SK-N-SH (cell line): ENCODE results near the gene SLC12A5.

Experiments
- CHD2 ChIP-seq: fragments of 150-350 bp; IDR thresholded peaks from 2 replicates; pipeline ENCODE4 v1.6.1; 2018; ENCODE audit warnings: low read length; ENCODE audit not compliant: partially characterized antibody
- EP300 ChIP-seq, 2 experiments: IDR thresholded peaks; 2 replicates each; pipeline versions ENCODE4 v1.4.0 to v1.6.1; 2012; ENCODE audit warnings: borderline replicate concordance in 1 of 2, low read depth in 1 of 2, low read length in 1 of 2
- EZH2phosphoT487 ChIP-seq: fragments of 200-600 bp; sonication (generic); IDR thresholded peaks from 2 replicates; pipeline ENCODE4 v1.6.1; 2017; ENCODE audit warnings: low read depth, mixed run types, mild to moderate bottlenecking, antibody characterized with exemption, moderate library complexity, borderline replicate concordance
- FOXJ3 ChIP-seq: sonication (generic); formaldehyde crosslinking; IDR thresholded peaks from 2 replicates; pipeline ENCODE4 v1.5.1; 2020; ENCODE audit warnings: mild to moderate bottlenecking, missing genetic modification reagents
- JUND ChIP-seq: IDR thresholded peaks from 2 replicates; pipeline ENCODE4 v1.4.0; 2012
- POLR2AphosphoS5 ChIP-seq: IDR thresholded peaks from 2 replicates; pipeline ENCODE4 v1.6.1; 2012; ENCODE audit warnings: low read depth, low read length
- SIN3A ChIP-seq: IDR thresholded peaks from 2 replicates; pipeline ENCODE4 v1.6.1; 2012; ENCODE audit warnings: low read depth, mild to moderate bottlenecking, low read length, moderate library complexity, borderline replicate concordance
- TEAD4 ChIP-seq: IDR thresholded peaks from 2 replicates; pipeline ENCODE4 v1.4.0; 2012; ENCODE audit warnings: mild to moderate bottlenecking, borderline replicate concordance; ENCODE audit not compliant: insufficient read depth
- TF ChIP-seq, protein P1 (sequence below): IDR thresholded peaks from 2 replicates; pipeline ENCODE4 v1.6.1; 2012; ENCODE audit warnings: mild to moderate bottlenecking, low read depth, low read length, moderate library complexity
- TF ChIP-seq, protein P2 (sequence below): fragments of 200-600 bp; sonication (generic); IDR thresholded peaks from 2 replicates; pipeline ENCODE4 v1.6.1; 2017; ENCODE audit warnings: antibody characterized with exemption, mild to moderate bottlenecking, moderate library complexity

DNA sequence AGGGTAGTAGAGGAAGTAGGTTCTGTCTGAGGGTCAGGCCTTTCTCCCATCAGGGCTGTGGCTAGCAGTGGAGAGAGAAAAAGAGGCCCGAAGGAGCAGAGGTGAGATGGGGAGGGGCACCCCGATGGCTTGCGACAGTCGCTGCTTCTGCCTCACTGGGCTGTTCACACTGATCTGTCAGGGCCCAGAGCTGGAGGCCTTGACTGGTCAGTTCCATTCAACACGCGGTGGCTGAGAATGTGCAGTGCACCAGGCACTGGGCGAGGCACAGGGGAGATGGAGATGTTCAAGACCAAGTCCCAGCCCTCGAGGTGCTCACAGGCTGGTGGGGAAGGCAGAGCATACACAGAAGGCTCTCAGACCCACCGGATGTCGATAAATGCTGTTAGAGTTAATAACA lies 21.4 kb downstream of the SLC12A5 start:
- TF ChIP-seq, protein P1, sequence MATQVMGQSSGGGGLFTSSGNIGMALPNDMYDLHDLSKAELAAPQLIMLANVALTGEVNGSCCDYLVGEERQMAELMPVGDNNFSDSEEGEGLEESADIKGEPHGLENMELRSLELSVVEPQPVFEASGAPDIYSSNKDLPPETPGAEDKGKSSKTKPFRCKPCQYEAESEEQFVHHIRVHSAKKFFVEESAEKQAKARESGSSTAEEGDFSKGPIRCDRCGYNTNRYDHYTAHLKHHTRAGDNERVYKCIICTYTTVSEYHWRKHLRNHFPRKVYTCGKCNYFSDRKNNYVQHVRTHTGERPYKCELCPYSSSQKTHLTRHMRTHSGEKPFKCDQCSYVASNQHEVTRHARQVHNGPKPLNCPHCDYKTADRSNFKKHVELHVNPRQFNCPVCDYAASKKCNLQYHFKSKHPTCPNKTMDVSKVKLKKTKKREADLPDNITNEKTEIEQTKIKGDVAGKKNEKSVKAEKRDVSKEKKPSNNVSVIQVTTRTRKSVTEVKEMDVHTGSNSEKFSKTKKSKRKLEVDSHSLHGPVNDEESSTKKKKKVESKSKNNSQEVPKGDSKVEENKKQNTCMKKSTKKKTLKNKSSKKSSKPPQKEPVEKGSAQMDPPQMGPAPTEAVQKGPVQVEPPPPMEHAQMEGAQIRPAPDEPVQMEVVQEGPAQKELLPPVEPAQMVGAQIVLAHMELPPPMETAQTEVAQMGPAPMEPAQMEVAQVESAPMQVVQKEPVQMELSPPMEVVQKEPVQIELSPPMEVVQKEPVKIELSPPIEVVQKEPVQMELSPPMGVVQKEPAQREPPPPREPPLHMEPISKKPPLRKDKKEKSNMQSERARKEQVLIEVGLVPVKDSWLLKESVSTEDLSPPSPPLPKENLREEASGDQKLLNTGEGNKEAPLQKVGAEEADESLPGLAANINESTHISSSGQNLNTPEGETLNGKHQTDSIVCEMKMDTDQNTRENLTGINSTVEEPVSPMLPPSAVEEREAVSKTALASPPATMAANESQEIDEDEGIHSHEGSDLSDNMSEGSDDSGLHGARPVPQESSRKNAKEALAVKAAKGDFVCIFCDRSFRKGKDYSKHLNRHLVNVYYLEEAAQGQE = no peak
- TF ChIP-seq, protein P2, sequence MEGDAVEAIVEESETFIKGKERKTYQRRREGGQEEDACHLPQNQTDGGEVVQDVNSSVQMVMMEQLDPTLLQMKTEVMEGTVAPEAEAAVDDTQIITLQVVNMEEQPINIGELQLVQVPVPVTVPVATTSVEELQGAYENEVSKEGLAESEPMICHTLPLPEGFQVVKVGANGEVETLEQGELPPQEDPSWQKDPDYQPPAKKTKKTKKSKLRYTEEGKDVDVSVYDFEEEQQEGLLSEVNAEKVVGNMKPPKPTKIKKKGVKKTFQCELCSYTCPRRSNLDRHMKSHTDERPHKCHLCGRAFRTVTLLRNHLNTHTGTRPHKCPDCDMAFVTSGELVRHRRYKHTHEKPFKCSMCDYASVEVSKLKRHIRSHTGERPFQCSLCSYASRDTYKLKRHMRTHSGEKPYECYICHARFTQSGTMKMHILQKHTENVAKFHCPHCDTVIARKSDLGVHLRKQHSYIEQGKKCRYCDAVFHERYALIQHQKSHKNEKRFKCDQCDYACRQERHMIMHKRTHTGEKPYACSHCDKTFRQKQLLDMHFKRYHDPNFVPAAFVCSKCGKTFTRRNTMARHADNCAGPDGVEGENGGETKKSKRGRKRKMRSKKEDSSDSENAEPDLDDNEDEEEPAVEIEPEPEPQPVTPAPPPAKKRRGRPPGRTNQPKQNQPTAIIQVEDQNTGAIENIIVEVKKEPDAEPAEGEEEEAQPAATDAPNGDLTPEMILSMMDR = no peak
- TF ChIP-seq POLR2AphosphoS5 (no peak), EP300 (IDR thresholded peaks at IDR 0.05; ENCODE audit: borderline replicate concordance in 1 of 2, low read depth in 1 of 2, low read length in 1 of 2) (no peak), FOXJ3 (CRISPR knock-in tag) (no peak), CHD2 (no peak), SIN3A (no peak), TEAD4 (no peak), JUND (no peak), EZH2phosphoT487 (no peak)
